GM23248 (cell line): ENCODE measurements around the gene TIPIN. TPM values are rescaled to one million over a fixed set of nuclear protein-coding genes. Genes with fewer than 3 reads are reported as not detected.
A peak's percentile ranks its signal among the peaks of the same experiment; 100 is the strongest.

Source experiments
- DNase-seq: peaks from one replicate; pipeline ENCODE4 v3.0.0-alpha.2; 2015
- H2AFZ ChIP-seq: fragments of 200-600 bp; sonication (generic); 2 replicates; pipeline ENCODE4 v1.6.1; 2016; ENCODE audit warnings: antibody characterized with exemption
- H3F3A ChIP-seq: fragments of 200-600 bp; sonication (generic); 2 replicates; pipeline ENCODE4 v1.6.1; 2016; ENCODE audit warnings: mild to moderate bottlenecking, antibody characterized with exemption, mixed run types; ENCODE audit not compliant: insufficient read depth
- H3K27ac ChIP-seq: fragments of 200-600 bp; sonication (generic); 2 replicates; pipeline ENCODE4 v1.5.1; 2016; ENCODE audit warnings: mild to moderate bottlenecking
- H3K27me3 ChIP-seq: fragments of 200-600 bp; sonication (generic); replicated peaks from 2 replicates; pipeline ENCODE4 v1.6.1; 2016; ENCODE audit warnings: mild to moderate bottlenecking; ENCODE audit not compliant: insufficient read depth
- H3K36me3 ChIP-seq: fragments of 200-600 bp; sonication (generic); 2 replicates; pipeline ENCODE4 v1.6.1; 2016; ENCODE audit warnings: low read depth, mild to moderate bottlenecking
- H3K4me1 ChIP-seq: fragments of 200-600 bp; sonication (generic); 2 replicates; pipeline ENCODE4 v1.6.1; 2016; ENCODE audit warnings: mild to moderate bottlenecking; ENCODE audit not compliant: insufficient read depth
- H3K4me2 ChIP-seq: fragments of 200-600 bp; sonication (generic); one replicate; pipeline ENCODE4 v1.6.1; 2016; ENCODE audit warnings: mild to moderate bottlenecking; ENCODE audit not compliant: unreplicated experiment
- H3K4me3 ChIP-seq: fragments of 200-600 bp; sonication (generic); 2 replicates; pipeline ENCODE4 v1.5.1; 2016; ENCODE audit warnings: mild to moderate bottlenecking
- H3K79me2 ChIP-seq: fragments of 200-600 bp; sonication (generic); 2 replicates; pipeline ENCODE4 v1.6.1; 2016; ENCODE audit warnings: mild to moderate bottlenecking; ENCODE audit not compliant: insufficient read depth
- H3K9ac ChIP-seq: fragments of 200-600 bp; sonication (generic); 2 replicates; pipeline ENCODE4 v1.6.1; 2016; ENCODE audit warnings: mild to moderate bottlenecking
- H3K9me2 ChIP-seq: fragments of 200-600 bp; sonication (generic); 2 replicates; pipeline ENCODE4 v1.6.1; 2016; ENCODE audit warnings: mixed run types, mild to moderate bottlenecking, moderate library complexity; ENCODE audit not compliant: insufficient read depth
- H3K9me3 ChIP-seq: fragments of 200-600 bp; sonication (generic); one replicate; pipeline ENCODE4 v1.6.1; 2017; ENCODE audit warnings: low read depth
- H4K20me1 ChIP-seq: fragments of 200-600 bp; sonication (generic); 2 replicates; pipeline ENCODE4 v1.6.0; 2016; ENCODE audit not compliant: insufficient read depth
- EZH2 ChIP-seq: fragments of 200-600 bp; sonication (generic); IDR thresholded peaks from 2 replicates; pipeline ENCODE4 v1.6.1; 2018; ENCODE audit warnings: antibody characterized with exemption, mild to moderate bottlenecking; ENCODE audit not compliant: insufficient read depth, poor library complexity, severe bottlenecking
- EZH2phosphoT487 ChIP-seq: fragments of 200-600 bp; sonication (generic); IDR thresholded peaks from 2 replicates; pipeline ENCODE4 v1.6.1; 2018; ENCODE audit warnings: antibody characterized with exemption, moderate library complexity, mild to moderate bottlenecking, low read depth; ENCODE audit not compliant: insufficient read depth
- WGBS, 2 experiments: methylation state at CpG; one replicate each; pipeline ENCODE4 v1.1.6; 2015 to 2017; ENCODE audit warnings: low lambda C conversion rate in 2 of 2, low coverage in 1 of 2; ENCODE audit errors: missing lambda C conversion rate in 2 of 2; 5-methylcytosine and 5-hydroxymethylcytosine counted together
- in situ Hi-C: fragments of 300-500 bp; cut with MboI; formaldehyde crosslinking; loops from 2 replicates; pipeline ENCODE4 v1.15.0; 2020
- polyA plus RNA-seq: library from polyadenylated mRNA; unstranded; fragments of >200 nt; fragmentation: Nextera tagmentation; extraction: Ambion mirVana; gene quantifications from 2 replicates; pipeline ENCODE4 v1.2.1, GENCODE V29; 2016
- small RNA-seq: library from RNA; depleted of rRNA; stranded (forward); fragments of <200 nt; gene quantifications from one replicate; pipeline ENCODE3, GENCODE V24; 2014; ENCODE audit warnings: low read depth, low replicate concordance
- total RNA-seq: library from RNA; depleted of rRNA; stranded (reverse); fragments of >200 nt; shearing (Covaris generic); gene quantifications from 2 replicates; pipeline ENCODE4 v1.2.3, GENCODE V29; 2014; rRNA removed

TIPIN gene
- total and polyA plus RNA-seq, 2 experiments from 2014 or later, result 4.6 to 9.6 TPM

- Histone ChIP-seq H3K27me3 (no peaks in the 10 kb centered on the region), H3K4me2 (no peak overlapping the region), H3K4me1 (peaks cover 4% of the 10 kb centered on the region; the same call in 1 of the 2 replicates), H3K4me3 (no peak overlapping the region), H3K36me3 (no peaks in the 10 kb centered on the region), H3K27ac (no peak overlapping the region), H2AFZ (no peak overlapping the region), H4K20me1 (no peaks in the 10 kb centered on the region), H3K9me2 (no peaks in the 10 kb centered on the region), H3K79me2 (no peaks in the 10 kb centered on the region), H3K9ac (no peak overlapping the region), H3F3A (peaks cover 14% of the 10 kb centered on the region; the same call in 1 of the 2 replicates), H3K9me3 (no peaks in the 10 kb centered on the region)
- TF ChIP-seq EZH2, result no peak
- no peak for TF ChIP-seq EZH2phosphoT487
- no peak for DNase-seq
- in situ Hi-C loops, result no loop called here
Measured at GRCh38 chr15:66288093-66288492, 68.4 kb downstream of the TIPIN start.

GRCh38 chr15:66287461-66288057, 68.9 kb downstream of the TIPIN start:
- Histone ChIP-seq H3F3A (peaks cover 14% of the 10 kb centered on the region; the same call in 1 of the 2 replicates), H3K27ac (no peak overlapping the region), H4K20me1 (no peaks in the 10 kb centered on the region), H3K9ac (no peak overlapping the region), H3K9me3 (no peaks in the 10 kb centered on the region), H3K79me2 (no peaks in the 10 kb centered on the region), H3K4me1 (no peaks in the 10 kb centered on the region), H3K9me2 (no peaks in the 10 kb centered on the region), H3K36me3 (no peaks in the 10 kb centered on the region), H3K27me3 (no peaks in the 10 kb centered on the region), H3K4me2 (no peak overlapping the region), H3K4me3 (no peak overlapping the region), H2AFZ (no peak overlapping the region)
- WGBS, 2 experiments, result 1 to 2% methylated on average over 6 of the region's 6 CpGs
- peak; percentile 66 for DNase-seq
- in situ Hi-C loops, result no loop called here
- TF ChIP-seq EZH2, result no peak
- TF ChIP-seq EZH2phosphoT487, result no peak

Small RNA genes lying within 50 kb of the gene (small RNA-seq; reads per million reads assigned to genes)
- gene RF00019 (not detected), gene SCARNA14 (0.62 reads per million, percentile 11 among the genes with 10 or more reads in this experiment)

Other genes with a start within 250 kb of the TIPIN start
- not detected in 2 replicates for gene MEGF11, start 102.9 kb downstream of the TIPIN start, total RNA-seq
- 0.14 and 0.23 TPM in 2 replicates for gene MEGF11, start 102.9 kb downstream of the TIPIN start, polyA plus RNA-seq
- 19.5 and 23.7 TPM in 2 replicates for gene DIS3L, start 63.1 kb downstream of the TIPIN start, total RNA-seq
- 12.2 and 15.6 TPM in 2 replicates for gene DIS3L, start 63.1 kb downstream of the TIPIN start, polyA plus RNA-seq
- gene MAP2K1, start 30.2 kb upstream of the TIPIN start, total RNA-seq, result 52.9 and 56.2 TPM in 2 replicates
- gene MAP2K1, start 30.2 kb upstream of the TIPIN start, polyA plus RNA-seq, result 55.7 and 56.9 TPM in 2 replicates
- 5.3 and 17.6 TPM in 2 replicates for gene SNAPC5, start 141.1 kb upstream of the TIPIN start, total RNA-seq
- gene SNAPC5, start 141.1 kb upstream of the TIPIN start, polyA plus RNA-seq, result 22.0 and 23.2 TPM in 2 replicates
- gene RPL4, start 148.2 kb upstream of the TIPIN start, total RNA-seq, result 3,244 and 3,721 TPM in 2 replicates
- gene RPL4, start 148.2 kb upstream of the TIPIN start, polyA plus RNA-seq, result 915 and 943 TPM in 2 replicates
- 20.6 and 31.5 TPM in 2 replicates for gene ZWILCH, start 148.6 kb upstream of the TIPIN start, total RNA-seq
- gene ZWILCH, start 148.6 kb upstream of the TIPIN start, polyA plus RNA-seq, result 20.7 and 23.9 TPM in 2 replicates
- 1.0 TPM in 1 of 2 replicates, not detected in the other for gene LCTL, start 209.3 kb upstream of the TIPIN start, total RNA-seq
- gene LCTL, start 209.3 kb upstream of the TIPIN start, polyA plus RNA-seq, result 0.28 and 0.68 TPM in 2 replicates